HepG2 (cell line): ENCODE data around the gene SLC13A3. TPM values are rescaled to one million over a fixed set of nuclear protein-coding genes. Genes with fewer than 3 reads are reported as not detected.

Experiments
- CBX5 ChIP-seq: sonication (generic); formaldehyde crosslinking; IDR thresholded peaks from 2 replicates; pipeline ENCODE4 v1.4.0; 2020; ENCODE audit warnings: missing genetic modification reagents, borderline replicate concordance
- CCDC6 ChIP-seq: sonication (generic); formaldehyde crosslinking; IDR thresholded peaks from 2 replicates; pipeline ENCODE4 v1.8.1; 2022; ENCODE audit warnings: mild to moderate bottlenecking, missing genetic modification reagents, moderate library complexity
- CENPX ChIP-seq: sonication (generic); formaldehyde crosslinking; IDR thresholded peaks from 2 replicates; pipeline ENCODE4 v1.9.0; 2021; ENCODE audit warnings: mild to moderate bottlenecking, missing genetic modification reagents, moderate library complexity
- ELF3 ChIP-seq: IDR thresholded peaks from 2 replicates; pipeline ENCODE4 v1.6.1; 2016; ENCODE audit warnings: missing genetic modification reagents, missing compliant biosample characterization
- JUND ChIP-seq: sonication (generic); formaldehyde crosslinking; IDR thresholded peaks from 2 replicates; pipeline ENCODE4 v1.8.0; 2022; ENCODE audit warnings: mild to moderate bottlenecking, missing genetic modification reagents
- KLF12 ChIP-seq: sonication (generic); formaldehyde crosslinking; IDR thresholded peaks from 2 replicates; pipeline ENCODE4 v1.4.0; 2020; ENCODE audit warnings: missing genetic modification reagents, borderline replicate concordance
- NCOA1 ChIP-seq: sonication (generic); formaldehyde crosslinking; IDR thresholded peaks from 2 replicates; pipeline ENCODE4 v1.9.0; 2021; ENCODE audit warnings: missing genetic modification reagents
- POLR2G ChIP-seq: fragments of 200-400 bp; formaldehyde crosslinking; IDR thresholded peaks from 2 replicates; pipeline ENCODE4 v1.6.1; 2018; ENCODE audit warnings: mild to moderate bottlenecking, low read depth, low read length, moderate library complexity
- RXRB ChIP-seq: IDR thresholded peaks from 2 replicates; pipeline ENCODE4 v1.6.1; 2016; ENCODE audit warnings: borderline replicate concordance, missing genetic modification reagents, missing compliant biosample characterization
- YEATS2 ChIP-seq: sonication (generic); formaldehyde crosslinking; IDR thresholded peaks from 2 replicates; pipeline ENCODE4 v1.4.0; 2020; ENCODE audit warnings: missing genetic modification reagents, borderline replicate concordance
- ZBTB2 ChIP-seq: sonication (generic); formaldehyde crosslinking; IDR thresholded peaks from 2 replicates; pipeline ENCODE4 v1.8.0; 2022; ENCODE audit warnings: low read depth, missing genetic modification reagents
- ZC3H4 ChIP-seq: sonication (generic); formaldehyde crosslinking; IDR thresholded peaks from 2 replicates; pipeline ENCODE4 v1.4.0; 2020; ENCODE audit warnings: missing genetic modification reagents, borderline replicate concordance
- ZNF251 ChIP-seq: sonication (generic); formaldehyde crosslinking; IDR thresholded peaks from 2 replicates; pipeline ENCODE4 v1.9.0; 2021; ENCODE audit warnings: mild to moderate bottlenecking, missing genetic modification reagents
- ZNF253 ChIP-seq: sonication (generic); formaldehyde crosslinking; IDR thresholded peaks from 2 replicates; pipeline ENCODE4 v1.8.0; 2022; ENCODE audit warnings: mild to moderate bottlenecking, missing genetic modification reagents, borderline replicate concordance
- ZNF432 ChIP-seq: sonication (generic); formaldehyde crosslinking; IDR thresholded peaks from 2 replicates; pipeline ENCODE4 v1.5.0; 2020; ENCODE audit warnings: missing genetic modification reagents, mild to moderate bottlenecking, borderline replicate concordance
- ZNF441 ChIP-seq: sonication (generic); formaldehyde crosslinking; IDR thresholded peaks from 2 replicates; pipeline ENCODE4 v1.7.0; 2021; ENCODE audit warnings: missing genetic modification reagents, borderline replicate concordance
- ZNF572 ChIP-seq: sonication (generic); formaldehyde crosslinking; IDR thresholded peaks from 2 replicates; pipeline ENCODE4 v1.5.1; 2020; ENCODE audit warnings: mild to moderate bottlenecking, missing genetic modification reagents
- ZNF652 ChIP-seq: IDR thresholded peaks from 2 replicates; pipeline ENCODE4 v1.6.1; 2016; ENCODE audit warnings: low read depth, borderline replicate concordance
- ZNF800 ChIP-seq: sonication (generic); formaldehyde crosslinking; IDR thresholded peaks from 2 replicates; pipeline ENCODE4 v1.4.0; 2020; ENCODE audit warnings: missing genetic modification reagents
- polyA plus RNA-seq, 8 experiments: library from polyadenylated mRNA; depleted of rRNA in 3 of 8; stranded (reverse) in 7 of 8; unstranded in 1 of 8; fragments of >200 nt; fragmentation: Illumina TruSeq in 4 of 8; extraction: Trizol in 4 of 8; gene quantifications; 2 replicates each; pipeline versions ENCODE4 v1.2.1 to v1.2.3, GENCODE V29; 2011 to 2016; ENCODE audit warnings: low read depth in 4 of 8, missing spikeins in 1 of 8, mixed read lengths in 1 of 8; ENCODE audit not compliant: insufficient read depth in 1 of 8
- total RNA-seq, 5 experiments: library from RNA; depleted of rRNA; stranded (reverse); fragments of >200 nt; fragmentation: Illumina TruSeq; extraction: Trizol; gene quantifications; 2 replicates each; pipeline ENCODE4 v1.2.3, GENCODE V29; 2016; ENCODE audit warnings: low read depth in 1 of 5
- TF ChIP-seq, protein P1 (sequence below): sonication (generic); formaldehyde crosslinking; IDR thresholded peaks from 2 replicates; pipeline ENCODE4 v1.5.0; 2020; ENCODE audit warnings: mild to moderate bottlenecking, missing genetic modification reagents
- TF ChIP-seq, protein P2 (sequence below): fragments of 450-650 bp; IDR thresholded peaks from 2 replicates; pipeline ENCODE4 v1.6.1; 2017

The SLC13A3 gene
- total and polyA plus RNA-seq, 2 of the 13 experiments (the other 11 are each of a cell fraction or from before 2014, with no cell fraction given), result 66.5 to 76.0 TPM

DNA sequence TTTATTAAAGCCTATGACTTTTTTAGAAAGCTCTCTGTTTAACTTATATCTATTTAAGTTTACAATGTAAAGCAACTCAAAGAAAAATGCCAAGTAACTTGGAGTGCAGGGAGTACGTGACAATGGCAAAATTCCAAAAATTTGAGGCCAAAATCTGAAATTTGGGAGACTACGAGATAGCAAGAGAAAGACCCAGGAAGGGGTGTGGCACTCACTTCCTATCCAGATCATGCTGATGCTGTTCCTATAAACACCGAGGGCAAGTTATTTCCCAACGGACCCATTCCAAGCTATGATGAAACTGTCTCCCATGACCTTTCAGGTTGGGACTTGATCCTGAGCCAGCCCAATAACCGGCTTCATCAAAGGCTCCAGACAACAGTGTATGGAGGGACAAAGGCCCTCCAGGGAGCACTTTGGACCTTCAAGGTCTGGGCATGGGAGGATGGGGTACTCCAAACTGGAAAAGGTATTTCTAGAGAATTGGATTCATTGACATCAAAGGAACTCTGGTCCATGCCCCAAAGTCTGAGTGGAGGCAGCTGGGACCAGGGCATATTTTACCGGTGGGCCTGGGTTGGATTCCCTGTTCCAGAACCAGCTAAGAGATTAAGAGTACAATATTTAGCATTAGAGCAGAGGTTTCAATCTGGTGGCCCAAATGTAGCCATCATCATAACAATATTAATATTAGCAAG, 15.7 kb upstream of the SLC13A3 start (continued):
- TF ChIP-seq, protein P1, sequence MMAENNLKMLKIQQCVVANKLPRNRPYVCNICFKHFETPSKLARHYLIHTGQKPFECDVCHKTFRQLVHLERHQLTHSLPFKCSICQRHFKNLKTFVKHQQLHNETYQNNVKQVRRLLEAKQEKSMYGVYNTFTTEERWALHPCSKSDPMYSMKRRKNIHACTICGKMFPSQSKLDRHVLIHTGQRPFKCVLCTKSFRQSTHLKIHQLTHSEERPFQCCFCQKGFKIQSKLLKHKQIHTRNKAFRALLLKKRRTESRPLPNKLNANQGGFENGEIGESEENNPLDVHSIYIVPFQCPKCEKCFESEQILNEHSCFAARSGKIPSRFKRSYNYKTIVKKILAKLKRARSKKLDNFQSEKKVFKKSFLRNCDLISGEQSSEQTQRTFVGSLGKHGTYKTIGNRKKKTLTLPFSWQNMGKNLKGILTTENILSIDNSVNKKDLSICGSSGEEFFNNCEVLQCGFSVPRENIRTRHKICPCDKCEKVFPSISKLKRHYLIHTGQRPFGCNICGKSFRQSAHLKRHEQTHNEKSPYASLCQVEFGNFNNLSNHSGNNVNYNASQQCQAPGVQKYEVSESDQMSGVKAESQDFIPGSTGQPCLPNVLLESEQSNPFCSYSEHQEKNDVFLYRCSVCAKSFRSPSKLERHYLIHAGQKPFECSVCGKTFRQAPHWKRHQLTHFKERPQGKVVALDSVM (CRISPR knock-in tag), result peak; percentile 81
- TF ChIP-seq POLR2G, result no peak
- peak; percentile 76; the same call in 1 of the 2 replicates for TF ChIP-seq ZNF652 (CRISPR knock-in tag)
- peak; percentile 94 for TF ChIP-seq YEATS2 (CRISPR knock-in tag)
- TF ChIP-seq ELF3, result peak; percentile 96
- peak; percentile 98 for TF ChIP-seq CCDC6 (CRISPR knock-in tag)
- TF ChIP-seq ZBTB2, result peak; percentile 57; the same call in 1 of the 2 replicates
- TF ChIP-seq RXRB (CRISPR knock-in tag), result peak; percentile 100
- TF ChIP-seq, protein P2, sequence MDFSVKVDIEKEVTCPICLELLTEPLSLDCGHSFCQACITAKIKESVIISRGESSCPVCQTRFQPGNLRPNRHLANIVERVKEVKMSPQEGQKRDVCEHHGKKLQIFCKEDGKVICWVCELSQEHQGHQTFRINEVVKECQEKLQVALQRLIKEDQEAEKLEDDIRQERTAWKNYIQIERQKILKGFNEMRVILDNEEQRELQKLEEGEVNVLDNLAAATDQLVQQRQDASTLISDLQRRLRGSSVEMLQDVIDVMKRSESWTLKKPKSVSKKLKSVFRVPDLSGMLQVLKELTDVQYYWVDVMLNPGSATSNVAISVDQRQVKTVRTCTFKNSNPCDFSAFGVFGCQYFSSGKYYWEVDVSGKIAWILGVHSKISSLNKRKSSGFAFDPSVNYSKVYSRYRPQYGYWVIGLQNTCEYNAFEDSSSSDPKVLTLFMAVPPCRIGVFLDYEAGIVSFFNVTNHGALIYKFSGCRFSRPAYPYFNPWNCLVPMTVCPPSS, result no peak
- TF ChIP-seq CBX5, result peak; percentile 100
- no peak for TF ChIP-seq ZC3H4 (CRISPR knock-in tag)
- no peak for TF ChIP-seq CENPX
- peak; percentile 99 for TF ChIP-seq NCOA1 (CRISPR knock-in tag)
- TF ChIP-seq ZNF253 (CRISPR knock-in tag), result no peak
- peak; percentile 67; the same call in 1 of the 2 replicates for TF ChIP-seq ZNF251 (CRISPR knock-in tag)
- no peak for TF ChIP-seq ZNF572 (CRISPR knock-in tag)
- TF ChIP-seq ZNF800 (CRISPR knock-in tag), result peak; percentile 94
- TF ChIP-seq KLF12 (CRISPR knock-in tag), result peak; percentile 100
- TF ChIP-seq JUND (CRISPR knock-in tag), result peak; percentile 94
- no peak for TF ChIP-seq ZNF432 (CRISPR knock-in tag)
- TF ChIP-seq ZNF441 (CRISPR knock-in tag), result peak; percentile 80
